Neural progenitor cell (in vitro differentiated cells): ENCODE results near the gene DCDC1. TPM values are rescaled to one million over a fixed set of nuclear protein-coding genes. Genes with fewer than 3 reads are reported as not detected.
A peak's percentile ranks its signal among the peaks of the same experiment; 100 is the strongest.

Experiments
- DNase-seq: peaks from one replicate; pipeline ENCODE4 v3.0.0-alpha.2; 2016; ENCODE audit warnings: low spot score
- H2AFZ ChIP-seq: fragments of 200-600 bp; sonication (generic); replicated peaks from 2 replicates; pipeline ENCODE4 v1.6.1; 2016; ENCODE audit warnings: antibody characterized with exemption
- H3F3A ChIP-seq: fragments of 200-600 bp; sonication (generic); 2 replicates; pipeline ENCODE4 v1.6.1; 2016; ENCODE audit warnings: antibody characterized with exemption, low read depth
- H3K27ac ChIP-seq: fragments of 200-600 bp; sonication (generic); 2 replicates; pipeline ENCODE4 v1.5.1; 2016; ENCODE audit warnings: mild to moderate bottlenecking
- H3K27me3 ChIP-seq: fragments of 200-600 bp; sonication (generic); 2 replicates; pipeline ENCODE4 v1.6.1; 2016; ENCODE audit warnings: mild to moderate bottlenecking, moderate library complexity
- H3K36me3 ChIP-seq: fragments of 200-600 bp; sonication (generic); 2 replicates; pipeline ENCODE4 v1.5.1; 2016
- H3K4me1 ChIP-seq: fragments of 200-600 bp; sonication (generic); 2 replicates; pipeline ENCODE4 v1.6.1; 2016; ENCODE audit warnings: mixed run types
- H3K4me2 ChIP-seq: fragments of 200-600 bp; sonication (generic); 2 replicates; pipeline ENCODE4 v1.6.1; 2016
- H3K4me3 ChIP-seq: fragments of 200-600 bp; sonication (generic); 2 replicates; pipeline ENCODE4 v1.5.1; 2016
- H3K79me2 ChIP-seq: fragments of 200-600 bp; sonication (generic); 2 replicates; pipeline ENCODE4 v1.6.1; 2016; ENCODE audit warnings: low read depth
- H3K9ac ChIP-seq: fragments of 200-600 bp; sonication (generic); 2 replicates; pipeline ENCODE4 v1.6.1; 2016
- H3K9me3 ChIP-seq: fragments of 200-600 bp; sonication (generic); 2 replicates; pipeline ENCODE4 v1.5.1; 2016; ENCODE audit warnings: low read depth
- H4K20me1 ChIP-seq: fragments of 200-600 bp; sonication (generic); 2 replicates; pipeline ENCODE4 v1.6.1; 2016; ENCODE audit warnings: low read depth
- H3K27ac Mint-ChIP-seq: 3 replicates; pipeline ENCODE4 v1.8.0; 2021; ENCODE audit warnings: mixed read lengths
- H3K27me3 Mint-ChIP-seq: 2 replicates; pipeline ENCODE4 v1.8.0; 2022; ENCODE audit warnings: low read depth, mild to moderate bottlenecking, inconsistent platforms, moderate library complexity, mixed read lengths; ENCODE audit not compliant: insufficient read depth
- H3K36me3 Mint-ChIP-seq: 3 replicates; pipeline ENCODE4 v1.8.0; 2021; ENCODE audit warnings: mixed read lengths
- H3K4me1 Mint-ChIP-seq: 3 replicates; pipeline ENCODE4 v1.8.0; 2021; ENCODE audit warnings: mixed read lengths
- H3K4me3 Mint-ChIP-seq: 3 replicates; pipeline ENCODE4 v1.8.0; 2021; ENCODE audit warnings: mild to moderate bottlenecking, moderate library complexity, mixed read lengths
- H3K9me3 Mint-ChIP-seq: 3 replicates; pipeline ENCODE4 v1.8.0; 2020; ENCODE audit warnings: mixed read lengths
- CTCF ChIP-seq: fragments of 200-600 bp; sonication (generic); IDR thresholded peaks from 2 replicates; pipeline ENCODE4 v1.5.1; 2017; ENCODE audit warnings: antibody characterized with exemption, mild to moderate bottlenecking
- EZH2 ChIP-seq: fragments of 200-600 bp; sonication (generic); IDR thresholded peaks from 2 replicates; pipeline ENCODE4 v1.6.1; 2017; ENCODE audit warnings: antibody characterized with exemption, mild to moderate bottlenecking, moderate library complexity
- EZH2phosphoT487 ChIP-seq: fragments of 200-600 bp; sonication (generic); IDR thresholded peaks from 2 replicates; pipeline ENCODE4 v1.6.1; 2017; ENCODE audit warnings: antibody characterized with exemption
- total RNA-seq: library from RNA; depleted of rRNA; stranded (reverse); fragments of >200 nt; gene quantifications from 2 replicates; pipeline ENCODE4 v1.2.3, GENCODE V29; 2015; ENCODE audit warnings: low replicate concordance

The DCDC1 gene
- total RNA-seq, 1 donor from 2014 or later: 5.0 TPM

DNA sequence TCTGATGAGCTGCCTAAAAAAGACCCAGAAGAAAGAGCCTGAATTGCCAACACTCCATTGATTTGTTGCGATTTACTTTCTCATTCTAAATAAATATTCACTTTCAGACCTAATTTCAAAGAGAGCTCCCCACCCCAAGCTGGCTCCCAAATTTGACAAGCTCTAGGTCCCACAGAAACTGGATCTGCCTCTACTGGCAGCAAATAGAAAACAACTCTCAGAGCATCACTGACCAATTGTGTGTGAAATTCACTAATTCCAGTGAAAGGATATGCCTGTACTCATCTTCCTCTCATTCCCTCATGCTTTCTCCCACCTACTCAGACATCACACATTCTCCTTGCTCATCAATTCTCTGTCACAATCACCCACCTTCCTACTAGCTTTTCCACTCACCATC lies 249.1 kb downstream of the DCDC1 start:
- H3K27ac Mint-ChIP-seq: peak overlapping the region; percentile 7

GRCh38 chr11:31118566-31118965 lies 251.0 kb downstream of the DCDC1 start:
- Mint-ChIP-seq H3K27ac (no peak overlapping the region), H3K9me3 (peaks cover 3% of the 10 kb centered on the region)
- no peak for TF ChIP-seq CTCF
- TF ChIP-seq EZH2: no peak
- TF ChIP-seq EZH2phosphoT487: no peak

More for the DNA sequence above, 249.1 kb downstream of the DCDC1 start:
- Mint-ChIP-seq H3K4me1 (peaks cover 14% of the 10 kb centered on the region), H3K36me3 (peaks cover 3% of the 10 kb centered on the region), H3K9me3 (peaks cover 17% of the 10 kb centered on the region), H3K27me3 (no peaks in the 10 kb centered on the region), H3K4me3 (no peak overlapping the region)
- Histone ChIP-seq H3F3A (peaks cover 9% of the 10 kb centered on the region), H2AFZ (peak overlapping the region; percentile 92), H3K79me2 (no peaks in the 10 kb centered on the region), H4K20me1 (no peaks in the 10 kb centered on the region), H3K4me1 (peaks cover 23% of the 10 kb centered on the region), H3K4me3 (no peak overlapping the region), H3K9ac (no peak overlapping the region), H3K27ac (no peak overlapping the region), H3K36me3 (peaks cover 3% of the 10 kb centered on the region), H3K4me2 (peak overlapping the region; percentile 32), H3K9me3 (peaks cover 13% of the 10 kb centered on the region), H3K27me3 (no peaks in the 10 kb centered on the region)
- TF ChIP-seq CTCF (no peak), EZH2 (no peak), EZH2phosphoT487 (no peak)
- DNase-seq: no peak

GRCh38 chr11:31117038-31117437 lies 252.5 kb downstream of the DCDC1 start:
- no peaks in the 10 kb centered on the region for H4K20me1 ChIP-seq
- H3K27me3 ChIP-seq: no peaks in the 10 kb centered on the region
- H3K4me3 ChIP-seq: no peak overlapping the region
- H3K36me3 Mint-ChIP-seq: peaks cover 2% of the 10 kb centered on the region
- H3K27ac Mint-ChIP-seq: no peak overlapping the region
- H3K4me1 Mint-ChIP-seq: peaks cover 29% of the 10 kb centered on the region
- H2AFZ ChIP-seq: peak overlapping the region; percentile 78
- TF ChIP-seq CTCF: no peak
- no peak for DNase-seq
- H3K4me2 ChIP-seq: peak overlapping the region; percentile 26
- H3K9ac ChIP-seq: no peak overlapping the region
- no peaks in the 10 kb centered on the region for H3K9me3 ChIP-seq
- H3K27ac ChIP-seq: no peak overlapping the region
- H3K9me3 Mint-ChIP-seq: no peaks in the 10 kb centered on the region
- no peak overlapping the region for H3K4me3 Mint-ChIP-seq
- H3K27me3 Mint-ChIP-seq: peaks cover 4% of the 10 kb centered on the region
- no peaks in the 10 kb centered on the region for H3K36me3 ChIP-seq
- peaks cover 37% of the 10 kb centered on the region for H3K4me1 ChIP-seq
- H3F3A ChIP-seq: peaks cover 9% of the 10 kb centered on the region
- H3K79me2 ChIP-seq: no peaks in the 10 kb centered on the region

More at GRCh38 chr11:31118566-31118965, 251.0 kb downstream of the DCDC1 start:
- Histone ChIP-seq H3K79me2 (no peaks in the 10 kb centered on the region), H3K9me3 (no peaks in the 10 kb centered on the region), H4K20me1 (no peaks in the 10 kb centered on the region), H3K27me3 (no peaks in the 10 kb centered on the region), H3F3A (peaks cover 9% of the 10 kb centered on the region), H3K4me1 (peaks cover 37% of the 10 kb centered on the region), H3K4me2 (no peak overlapping the region), H3K36me3 (no peaks in the 10 kb centered on the region), H3K4me3 (no peak overlapping the region), H3K27ac (no peak overlapping the region), H3K9ac (no peak overlapping the region), H2AFZ (no peak overlapping the region)
- Mint-ChIP-seq H3K4me1 (peaks cover 26% of the 10 kb centered on the region), H3K27me3 (no peaks in the 10 kb centered on the region), H3K36me3 (peaks cover 2% of the 10 kb centered on the region), H3K4me3 (no peak overlapping the region)
- no peak for DNase-seq
